LNCAP (cell line): Measurements from ENCODE around the gene ANKRD30A.

Experiments used
- CTCF ChIP-seq: fragments of 450-650 bp; IDR thresholded peaks from 2 replicates; pipeline ENCODE4 v1.5.1; 2017; ENCODE audit warnings: mild to moderate bottlenecking

ANKRD30A gene

GRCh38 chr10:37146443-37146842 lies 21.0 kb downstream of the ANKRD30A start:
- peak; percentile 41 for TF ChIP-seq CTCF

DNA sequence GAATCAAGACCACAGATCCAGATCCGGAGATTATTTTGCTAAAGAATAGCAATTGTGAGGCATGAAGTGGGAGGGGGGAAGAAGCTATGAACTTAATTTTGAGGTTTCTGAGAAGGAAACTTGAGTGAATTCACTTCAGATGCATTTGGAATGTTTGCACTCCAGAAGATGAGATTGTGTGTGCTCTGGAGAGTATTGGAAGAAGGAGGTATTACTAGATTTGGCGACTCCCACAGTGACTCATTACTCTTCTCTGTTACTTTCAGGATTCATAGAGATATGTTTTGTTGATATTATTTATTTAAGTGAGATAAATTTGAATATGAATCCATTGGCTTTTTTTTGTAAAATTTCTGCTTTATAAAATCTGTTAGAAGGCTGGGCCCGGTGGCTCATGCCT lies 80.7 kb downstream of the ANKRD30A start:
- TF ChIP-seq CTCF, result no peak

- TF ChIP-seq CTCF, result no peak
These were observed 95.5 kb downstream of the ANKRD30A start for GRCh38 chr10:37220866-37221265.

DNA sequence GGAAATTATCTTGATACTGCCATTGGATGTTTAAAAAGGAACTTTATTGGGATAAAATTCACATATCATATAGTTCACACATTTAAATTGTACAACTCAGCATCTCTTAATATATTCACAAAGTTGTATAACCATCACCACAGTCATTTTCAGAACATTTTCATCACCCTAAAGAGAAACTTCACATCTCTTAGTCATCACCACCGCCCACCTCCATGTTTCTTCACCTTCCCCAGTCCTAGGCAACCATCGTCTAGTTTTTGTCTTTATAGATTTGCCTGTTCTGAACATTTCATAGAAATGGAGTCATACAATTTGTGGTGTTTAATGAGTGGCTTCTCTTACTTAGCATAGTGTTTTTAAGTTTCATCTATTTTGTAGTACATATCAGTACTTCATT lies 96.6 kb downstream of the ANKRD30A start:
- no peak for TF ChIP-seq CTCF

GRCh38 chr10:37225163-37225562 lies 99.8 kb downstream of the ANKRD30A start:
- TF ChIP-seq CTCF, result no peak

DNA sequence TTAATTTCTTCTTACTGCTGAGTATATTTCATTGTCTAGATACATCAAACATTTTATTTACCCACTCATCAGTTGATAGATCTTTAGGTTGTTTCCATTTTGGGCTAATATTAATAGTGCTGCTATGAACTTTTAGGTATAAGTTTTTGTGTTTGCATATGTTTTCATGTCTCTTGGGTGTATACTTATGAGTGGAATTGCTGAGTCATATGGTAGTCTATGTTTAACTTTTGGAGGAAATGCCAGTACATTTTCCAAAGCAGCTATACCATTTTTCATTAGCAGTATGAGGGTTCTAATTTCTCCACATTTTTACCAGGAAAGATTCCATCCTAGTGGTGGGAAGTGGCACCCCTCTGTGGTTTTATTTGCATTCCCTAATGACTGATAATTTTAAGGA lies 101.1 kb downstream of the ANKRD30A start:
- TF ChIP-seq CTCF, result no peak

GRCh38 chr10:37234692-37235091 lies 109.3 kb downstream of the ANKRD30A start:
- TF ChIP-seq CTCF, result no peak

DNA sequence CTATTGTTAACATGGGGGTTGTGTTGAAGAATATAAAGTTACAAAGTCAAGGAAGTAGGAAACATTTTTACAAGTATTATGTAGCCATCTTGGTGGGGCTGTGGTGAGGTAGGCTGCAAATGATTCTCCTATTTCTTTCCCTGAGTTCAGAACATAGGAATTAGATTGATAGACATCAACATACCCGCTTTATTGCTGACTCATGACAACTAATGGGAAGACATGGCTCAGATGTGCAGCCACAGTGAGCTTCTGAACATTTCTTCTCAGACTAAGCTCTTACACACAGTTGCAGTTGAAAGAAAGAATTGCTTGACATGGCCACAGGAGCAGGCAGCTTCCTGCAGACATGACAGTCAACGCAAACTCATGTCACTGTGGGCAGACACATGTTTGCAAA lies 110.7 kb downstream of the ANKRD30A start:
- no peak for TF ChIP-seq CTCF
